Endothelial cell of umbilical vein (primary cell): ENCODE data around the gene TRAPPC5. TPM values are rescaled to one million over a fixed set of nuclear protein-coding genes. Genes with fewer than 3 reads are reported as not detected.

ENCODE experiments used
- BruUV-seq: library from RNA; stranded (reverse); fragments of 400-500 nt; replicated peaks from 2 replicates; lab custom pipeline; 2021; lab: Mats Ljungman, UMichigan
- CTCF ChIA-PET: fragments of 300-600, 350-600 bp; sonication (Branson Sonifier 250); formaldehyde crosslinking; loops from one replicate; lab custom pipeline; 2021; ENCODE audit warnings: antibody characterized with exemption, inconsistent platforms; lab: Charles Lee
- POLR2A ChIA-PET: fragments of 300-600, 350-600 bp; sonication (Branson Sonifier 250); formaldehyde crosslinking; loops from one replicate; lab custom pipeline; 2021; ENCODE audit warnings: antibody characterized with exemption, inconsistent platforms; lab: Charles Lee
- DNase-seq: peaks from one replicate; pipeline ENCODE4 v3.0.0-alpha.2; 2011; ENCODE audit warnings: low read depth, low spot score
- FAIRE-seq: peaks from 2 replicates; lab custom pipeline; 2011; peaks lifted over from hg19 to GRCh38; lab: Jason Lieb, UNC
- H2AFZ ChIP-seq: 2 replicates; pipeline ENCODE4 v1.6.0; 2012; ENCODE audit warnings: low read depth, low read length, control low read depth, inconsistent platforms
- H3K27ac ChIP-seq: 2 replicates; pipeline ENCODE4 v1.5.1; 2011; ENCODE audit warnings: low read depth, mild to moderate bottlenecking, control low read depth, low read length, moderate library complexity; ENCODE audit not compliant: insufficient read depth
- H3K27me3 ChIP-seq, 2 experiments: 2 replicates each; pipeline versions ENCODE4 v1.6.0 to v1.6.1; 2011; ENCODE audit warnings: low read length in 2 of 2, mixed read lengths in 1 of 2; ENCODE audit not compliant: control insufficient read depth in 2 of 2, insufficient read depth in 2 of 2
- H3K36me3 ChIP-seq, 2 experiments: 2 replicates in 1 of 2; 3 replicates in 1 of 2; pipeline ENCODE4 v1.5.1; 2011; ENCODE audit warnings: low read length in 2 of 2, mild to moderate bottlenecking in 1 of 2, moderate library complexity in 1 of 2; ENCODE audit not compliant: control insufficient read depth in 2 of 2, insufficient read depth in 2 of 2; ENCODE audit errors: extremely low read depth in 1 of 2
- H3K4me1 ChIP-seq: 3 replicates; pipeline ENCODE4 v1.5.1; 2011; ENCODE audit warnings: mild to moderate bottlenecking, low read length; ENCODE audit not compliant: control insufficient read depth, insufficient read depth; ENCODE audit errors: extremely low read depth
- H3K4me2 ChIP-seq: 2 replicates; pipeline ENCODE4 v1.6.1; 2011; ENCODE audit warnings: low read length, control low read depth, mixed read lengths; ENCODE audit not compliant: insufficient read depth
- H3K4me3 ChIP-seq, 3 experiments: fragments of 200-600 bp in 1 of 3; sonication (generic), shearing (Covaris generic) in 1 of 3; replicated peaks in 1 of 3; 2 replicates each; pipeline ENCODE4 v1.5.1; 2011 to 2016; ENCODE audit warnings: control low read depth in 3 of 3, low read length in 3 of 3, mild to moderate bottlenecking in 2 of 3, inconsistent platforms in 1 of 3, low read depth in 1 of 3, moderate library complexity in 1 of 3; ENCODE audit not compliant: insufficient read depth in 1 of 3
- H3K79me2 ChIP-seq: 2 replicates; pipeline ENCODE4 v1.6.0; 2012; ENCODE audit warnings: low read length, inconsistent platforms; ENCODE audit not compliant: control insufficient read depth, insufficient read depth
- H3K9ac ChIP-seq: replicated peaks from 2 replicates; pipeline ENCODE3; 2011; ENCODE audit warnings: low read length, control low read depth; ENCODE audit not compliant: insufficient read depth; ENCODE audit errors: extremely low read depth
- H3K9me1 ChIP-seq: replicated peaks from 3 replicates; pipeline ENCODE4 v1.6.0; 2011; ENCODE audit warnings: mild to moderate bottlenecking, low read length; ENCODE audit not compliant: control insufficient read depth, insufficient read depth; ENCODE audit errors: extremely low read depth
- H3K9me3 ChIP-seq: replicated peaks from 2 replicates; pipeline ENCODE4 v1.5.1; 2012; ENCODE audit warnings: low read length, inconsistent platforms; ENCODE audit not compliant: control insufficient read depth, insufficient read depth
- H4K20me1 ChIP-seq: replicated peaks from 2 replicates; pipeline ENCODE3; 2011; ENCODE audit warnings: mild to moderate bottlenecking, low read length; ENCODE audit not compliant: control insufficient read depth, insufficient read depth; ENCODE audit errors: extremely low read depth
- CTCF ChIP-seq, 2 donors: IDR thresholded peaks; 1 replicate in 1 of 2; 2 replicates in 1 of 2; pipeline ENCODE4 v1.5.1; 2011; ENCODE audit warnings: low read length in 2 of 2, mild to moderate bottlenecking in 2 of 2, moderate library complexity in 2 of 2, control low read depth in 1 of 2, inconsistent platforms in 1 of 2, low read depth in 1 of 2; ENCODE audit not compliant: insufficient read depth in 1 of 2; ENCODE audit errors: extremely low read depth in 1 of 2
- EZH2 ChIP-seq: IDR thresholded peaks from 2 replicates; pipeline ENCODE4 v1.6.1; 2012; ENCODE audit warnings: borderline replicate concordance, low read depth, mild to moderate bottlenecking, moderate library complexity, low read length, inconsistent platforms; ENCODE audit not compliant: severe bottlenecking
- FOS ChIP-seq: IDR thresholded peaks from 2 replicates; pipeline ENCODE4 v1.6.1; 2011; ENCODE audit warnings: mild to moderate bottlenecking, low read length, moderate library complexity, borderline replicate concordance; ENCODE audit not compliant: insufficient read depth
- GATA2 ChIP-seq: IDR thresholded peaks from 2 replicates; pipeline ENCODE4 v1.7.0; 2011; ENCODE audit warnings: low read depth, mild to moderate bottlenecking, moderate library complexity, mixed read lengths, low read length; ENCODE audit not compliant: insufficient read length, insufficient read depth
- JUN ChIP-seq: IDR thresholded peaks from 2 replicates; pipeline ENCODE4 v1.6.1; 2011; ENCODE audit warnings: borderline replicate concordance, low read depth; ENCODE audit not compliant: insufficient read length, insufficient read depth
- MAX ChIP-seq: IDR thresholded peaks from 2 replicates; pipeline ENCODE4 v1.6.1; 2011; ENCODE audit not compliant: insufficient read depth, insufficient read length
- MYC ChIP-seq: IDR thresholded peaks from one replicate; pipeline ENCODE4 v1.6.1; 2011; ENCODE audit warnings: mild to moderate bottlenecking, low read depth, low read length
- POLR2A ChIP-seq: IDR thresholded peaks from 2 replicates; pipeline ENCODE4 v1.6.1; 2012; ENCODE audit warnings: low read depth, mild to moderate bottlenecking, control low read depth, low read length
- POLR2AphosphoS5 ChIP-seq: IDR thresholded peaks from 2 replicates; pipeline ENCODE4 v1.6.1; 2012; ENCODE audit warnings: low read depth, mild to moderate bottlenecking, control low read depth, low read length, moderate library complexity; ENCODE audit not compliant: insufficient read depth
- dilution Hi-C: fragments of 300-500 bp; cut with MboI; formaldehyde crosslinking; loops from one replicate; pipeline ENCODE4 v1.15.0; 2019; ENCODE audit warnings: low sequenced_read_pairs; ENCODE audit not compliant: extremely low pct_ligation_motif_present
- intact Hi-C: fragments of 100-400 bp; cut with micrococcal nuclease; formaldehyde crosslinking; loops from one replicate; pipeline ENCODE4 v1.10.0; 2022
- polyA plus RNA-seq, 4 experiments: library from polyadenylated mRNA; depleted of rRNA in 3 of 4; stranded (reverse) in 3 of 4; unstranded in 1 of 4; fragments of >200 nt; gene quantifications; 2 replicates each; pipeline versions ENCODE4 v1.2.1 to v1.2.3, GENCODE V29; 2011 to 2012; ENCODE audit warnings: missing spikeins in 1 of 4
- total RNA-seq: library from RNA; stranded (reverse); gene quantifications from 2 replicates; pipeline ENCODE4 v1.2.3, GENCODE V29; 2021

The TRAPPC5 gene
- total and polyA plus RNA-seq, 2 donors (not counting 3 experiments of a cell fraction or from before 2014, with no cell fraction given): 114 to 172 TPM

- DNase-seq: no peak
- Histone ChIP-seq H3K9ac (no peak overlapping the region), H3K9me1 (no peaks in the 10 kb centered on the region), H3K79me2 (peaks cover 21% of the 10 kb centered on the region), H3K4me3 (peak overlapping the region in 2 of 3 experiments; percentile 49 to 100), H3K9me3 (no peaks in the 10 kb centered on the region), H3K36me3 (peaks cover 0 to 3% of the 10 kb centered on the region in 2 experiments), H3K27ac (no peak overlapping the region), H2AFZ (no peak overlapping the region), H3K4me2 (peak overlapping the region; percentile 65), H3K4me1 (peaks cover 7% of the 10 kb centered on the region), H4K20me1 (no peaks in the 10 kb centered on the region), H3K27me3 (no peaks in the 10 kb centered on the region)
- intact Hi-C loops (loop anchor here (5.0 kb wide), 2 partner anchors 170 to 240 kb away; partner anchors contain the start of gene SNAPC2), dilution Hi-C loops (no loop called here)
- TF ChIP-seq JUN (no peak), MYC (no peak), CTCF (IDR thresholded peaks at IDR 0.05; ENCODE audit: extremely low read depth in 1 of 2, insufficient read depth in 1 of 2, low read depth in 1 of 2, low read length in 2 of 2) (no peak), FOS (no peak), EZH2 (no peak), GATA2 (no peak), POLR2A (no peak), MAX (no peak), POLR2AphosphoS5 (no peak)
- BruUV-seq: TSS peak; percentile 30
- POLR2A ChIA-PET: no interaction called here
- FAIRE-seq: no peak
- CTCF ChIA-PET: interaction anchor here (1.3 to 2.5 kb wide), 2 partner anchors 113 to 116 kb away, joined by 4 to 137 read pairs; no protein-coding TSS in a partner anchor
These were observed 1.7 kb downstream of the TRAPPC5 start for GRCh38 chr19:7682175-7682855.
